Esophagus squamous epithelium (tissue), 5 donors: Measurements from ENCODE around the gene PHACTR1. TPM values are rescaled to one million over a fixed set of nuclear protein-coding genes. Genes with fewer than 3 reads are reported as not detected.

Experiments used
- DNase-seq: peaks from one replicate; lab custom pipeline; 2025; lab: John Stamatoyannopoulos, UW
- H3K27ac ChIP-seq, 4 donors: fragments of 200-600 bp; sonication (generic); one replicate each; pipeline ENCODE4 v1.5.1; 2016 to 2019; ENCODE audit warnings: mild to moderate bottlenecking in 1 of 4
- H3K27me3 ChIP-seq, 4 donors: fragments of 200-600 bp; sonication (generic); 1 replicate in 3 of 4; 2 replicates in 1 of 4; pipeline versions ENCODE4 v1.5.1 to v1.6.0; 2017 to 2021; ENCODE audit warnings: antibody characterized with exemption in 1 of 4
- H3K36me3 ChIP-seq, 3 donors: fragments of 200-600 bp; sonication (generic); one replicate each; pipeline ENCODE4 v1.5.1; 2016 to 2019
- H3K4me1 ChIP-seq, 3 donors: fragments of 200-600 bp; sonication (generic); one replicate each; pipeline ENCODE4 v1.5.1; 2017 to 2019
- H3K4me3 ChIP-seq, 4 donors: fragments of 200-600 bp; sonication (generic); 1 replicate in 3 of 4; 2 replicates in 1 of 4; pipeline ENCODE4 v1.5.1; 2016 to 2019; ENCODE audit warnings: mild to moderate bottlenecking in 2 of 4, moderate library complexity in 1 of 4
- H3K9me3 ChIP-seq, 3 donors: fragments of 200-600 bp; sonication (generic); one replicate each; pipeline ENCODE4 v1.5.1; 2016 to 2019
- CTCF ChIP-seq, 6 experiments: fragments of 450-650 bp in 4 of 6; fragments of 200-600 bp in 2 of 6; sonication (generic) in 2 of 6; IDR thresholded peaks; one replicate each; pipeline ENCODE4 v1.5.1; 2016 to 2019; ENCODE audit warnings: antibody characterized with exemption in 6 of 6, mild to moderate bottlenecking in 4 of 6, moderate library complexity in 4 of 6
- POLR2A ChIP-seq, 4 donors: fragments of 450-650 bp; IDR thresholded peaks; one replicate each; pipeline ENCODE4 v1.6.1; 2017; ENCODE audit warnings: antibody characterized with exemption in 4 of 4, mild to moderate bottlenecking in 4 of 4, moderate library complexity in 3 of 4
- WGBS, 2 donors: methylation state at CpG; one replicate each; pipeline ENCODE4 v1.1.5; 2018; 5-methylcytosine and 5-hydroxymethylcytosine counted together
- intact Hi-C: fragments of 100-400 bp; cut with DNase I; formaldehyde crosslinking; loops from one replicate; pipeline ENCODE4 v1.15.0; 2022
- total RNA-seq, 4 donors: library from RNA; depleted of rRNA; stranded (reverse); fragments of >200 nt; gene quantifications; one replicate each; pipeline ENCODE4 v1.1.0, GENCODE V29; 2016
- donor health status: DM: yes; HTN: yes; CAD: no.

The PHACTR1 gene
- total RNA-seq, 4 donors from 2014 or later: 1.5 to 7.2 (median 4.5) TPM

DNA sequence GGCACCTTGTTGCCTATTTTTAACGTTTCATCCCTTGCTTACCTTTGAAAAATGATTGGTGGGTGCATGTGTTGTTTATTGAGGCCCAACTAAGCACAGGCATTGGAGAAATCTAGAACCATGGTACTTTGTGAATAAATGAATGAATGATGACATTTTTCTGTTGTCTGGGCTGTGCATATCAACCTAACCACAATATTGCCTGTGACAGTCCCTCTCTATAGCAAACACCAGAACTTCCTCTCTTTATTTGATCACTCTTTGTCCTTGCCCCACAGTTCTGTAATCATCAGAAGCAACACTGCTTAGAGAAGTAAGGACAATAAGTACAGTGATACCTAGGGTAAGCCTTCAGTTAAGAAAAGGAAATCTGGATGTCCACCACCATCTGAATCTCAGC lies 536.7 kb downstream of the PHACTR1 start:
- H3K4me1 ChIP-seq: no peaks in the 10 kb centered on the region
- H3K27me3 ChIP-seq: no peaks in the 10 kb centered on the region
- H3K9me3 ChIP-seq: peaks cover 0 to 6% (median 4%) of the 10 kb centered on the region in 3 donors
- no peak overlapping the region for H3K4me3 ChIP-seq
- H3K36me3 ChIP-seq: no peaks in the 10 kb centered on the region
- intact Hi-C loops: no loop called here
- H3K27ac ChIP-seq: no peak overlapping the region
- no peak for TF ChIP-seq POLR2A (IDR thresholded peaks at IDR 0.05)
- no peak for TF ChIP-seq CTCF (IDR thresholded peaks at IDR 0.05)
- 68 to 70% methylated on average over 1 of the region's 1 CpG for WGBS, 2 donors
- no peak for DNase-seq

- H3K36me3 ChIP-seq: no peaks in the 10 kb centered on the region
- WGBS, 2 donors: 70 to 77% methylated on average over 2 of the region's 2 CpGs
- intact Hi-C loops: no loop called here
- H3K27ac ChIP-seq: no peak overlapping the region
- no peaks in the 10 kb centered on the region for H3K27me3 ChIP-seq
- peaks cover 0 to 6% (median 4%) of the 10 kb centered on the region in 3 donors for H3K9me3 ChIP-seq
- no peak for DNase-seq
- no peak for TF ChIP-seq POLR2A (IDR thresholded peaks at IDR 0.05)
- no peak for TF ChIP-seq CTCF (IDR thresholded peaks at IDR 0.05)
- no peak overlapping the region for H3K4me3 ChIP-seq
- no peaks in the 10 kb centered on the region for H3K4me1 ChIP-seq
Observed at GRCh38 chr6:13256266-13257001, 539.9 kb downstream of the PHACTR1 start.

- intact Hi-C loops: no loop called here
- WGBS, 2 donors: 84 to 86% methylated on average over 3 of the region's 3 CpGs
Observed at GRCh38 chr6:13259393-13259792, 542.8 kb downstream of the PHACTR1 start.

GRCh38 chr6:13260101-13260598 lies 543.6 kb downstream of the PHACTR1 start:
- peaks cover 0 to 6% (median 4%) of the 10 kb centered on the region in 3 donors for H3K9me3 ChIP-seq
- TF ChIP-seq POLR2A (IDR thresholded peaks at IDR 0.05): no peak
- no peak for TF ChIP-seq CTCF (IDR thresholded peaks at IDR 0.05)
- no peaks in the 10 kb centered on the region for H3K4me1 ChIP-seq
- 81 to 83% methylated on average over 7 of the region's 7 CpGs for WGBS, 2 donors
- H3K27ac ChIP-seq: no peak overlapping the region
- H3K36me3 ChIP-seq: no peaks in the 10 kb centered on the region
- no peak overlapping the region for H3K4me3 ChIP-seq
- no peaks in the 10 kb centered on the region for H3K27me3 ChIP-seq
- intact Hi-C loops: no loop called here
- no peak for DNase-seq

More at GRCh38 chr6:13259393-13259792, 542.8 kb downstream of the PHACTR1 start:
- H3K27ac ChIP-seq: no peak overlapping the region
- no peaks in the 10 kb centered on the region for H3K27me3 ChIP-seq
- H3K9me3 ChIP-seq: peaks cover 0 to 6% (median 4%) of the 10 kb centered on the region in 3 donors
- H3K36me3 ChIP-seq: no peaks in the 10 kb centered on the region
- H3K4me1 ChIP-seq: no peaks in the 10 kb centered on the region
- TF ChIP-seq POLR2A (IDR thresholded peaks at IDR 0.05) (no peak), CTCF (IDR thresholded peaks at IDR 0.05) (no peak)
- no peak overlapping the region for H3K4me3 ChIP-seq
- no peak for DNase-seq

DNA sequence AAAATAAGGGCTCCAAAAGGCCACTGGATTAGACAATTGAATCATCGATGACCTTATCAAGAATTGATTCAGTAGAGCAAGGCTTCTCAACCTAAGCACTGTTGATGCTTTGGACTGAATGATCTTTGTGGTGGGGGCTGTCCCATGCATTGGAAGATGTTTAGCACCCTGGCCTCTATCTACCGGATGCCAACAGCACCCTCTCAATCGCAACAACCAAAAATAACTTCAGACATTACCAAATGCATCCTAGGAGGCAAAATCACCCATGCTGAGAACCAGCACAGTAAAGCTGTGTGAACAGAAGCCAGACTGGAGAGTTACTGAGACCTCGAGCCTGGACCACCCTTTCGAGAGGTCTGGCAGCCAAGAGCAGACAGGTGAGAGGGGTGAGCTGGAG lies 544.3 kb downstream of the PHACTR1 start:
- no peaks in the 10 kb centered on the region for H3K36me3 ChIP-seq
- intact Hi-C loops: no loop called here
- 80 to 87% methylated on average over 4 to 5 of the region's 5 CpGs for WGBS, 2 donors
- no peak for DNase-seq
- TF ChIP-seq CTCF (IDR thresholded peaks at IDR 0.05) (no peak), POLR2A (IDR thresholded peaks at IDR 0.05) (no peak)
- no peak overlapping the region for H3K27ac ChIP-seq
- no peaks in the 10 kb centered on the region for H3K27me3 ChIP-seq
- no peaks in the 10 kb centered on the region for H3K4me1 ChIP-seq
- H3K9me3 ChIP-seq: peaks cover 0 to 4% (median 4%) of the 10 kb centered on the region in 3 donors
- H3K4me3 ChIP-seq: no peak overlapping the region
